PC-3 (cell line): Measurements from ENCODE around the gene BSN. TPM values are rescaled to one million over a fixed set of nuclear protein-coding genes. Genes with fewer than 3 reads are reported as not detected.

Source experiments
- ATAC-seq: fragments of 200-7000 bp; cut with Tn5 transposase; 2 replicates; pipeline ENCODE4 v1.9.1; 2020; ENCODE audit warnings: mild to moderate bottlenecking, moderate library complexity
- BruUV-seq: library from RNA; stranded (reverse); fragments of 400-500 nt; replicated peaks from 2 replicates; lab custom pipeline; 2021; lab: Mats Ljungman, UMichigan
- CTCF ChIA-PET: fragments of 300-600 bp; sonication (Branson Sonifier 250); formaldehyde crosslinking; loops from one replicate; lab custom pipeline; 2022; ENCODE audit warnings: antibody characterized with exemption; lab: Charles Lee
- POLR2A ChIA-PET: fragments of 300-600 bp; sonication (Branson Sonifier 250); formaldehyde crosslinking; loops from one replicate; lab custom pipeline; 2022; ENCODE audit warnings: antibody characterized with exemption; ENCODE audit not compliant: unreplicated experiment; lab: Charles Lee
- DNase-seq: peaks from one replicate; pipeline ENCODE4 v3.0.0-alpha.2; 2015
- H2AFZ ChIP-seq: fragments of 300-600 bp; sonication (generic); 2 replicates; pipeline ENCODE4 v1.6.0; 2016; ENCODE audit warnings: antibody characterized with exemption, low read length
- H3F3A ChIP-seq: fragments of 300-600 bp; sonication (generic); one replicate; pipeline ENCODE4 v1.6.0; 2017; ENCODE audit warnings: antibody characterized with exemption, low read length, control low read depth, mild to moderate bottlenecking; ENCODE audit not compliant: unreplicated experiment
- H3K27ac ChIP-seq: fragments of 300-600 bp; sonication (generic); 2 replicates; pipeline ENCODE4 v1.5.1; 2016; ENCODE audit warnings: mild to moderate bottlenecking, low read length
- H3K27me3 ChIP-seq: fragments of 300-600 bp; sonication (generic); 2 replicates; pipeline ENCODE4 v1.6.1; 2016; ENCODE audit warnings: low read length, mixed read lengths
- H3K36me3 ChIP-seq: fragments of 300-600 bp; sonication (generic); 2 replicates; pipeline ENCODE4 v1.6.1; 2016; ENCODE audit warnings: low read depth, mixed run types, low read length, mixed read lengths
- H3K4me1 ChIP-seq: fragments of 300-600 bp; sonication (generic); 2 replicates; pipeline ENCODE4 v1.5.1; 2016; ENCODE audit warnings: low read length; ENCODE audit not compliant: insufficient read depth
- H3K4me2 ChIP-seq: fragments of 300-600 bp; sonication (generic); 2 replicates; pipeline ENCODE4 v1.6.0; 2016; ENCODE audit warnings: low read length
- H3K4me3 ChIP-seq: fragments of 300-600 bp; sonication (generic); 2 replicates; pipeline ENCODE4 v1.5.1; 2016; ENCODE audit warnings: mild to moderate bottlenecking, low read length, mixed read lengths
- H3K79me2 ChIP-seq: fragments of 300-600 bp; sonication (generic); 2 replicates; pipeline ENCODE4 v1.6.1; 2017; ENCODE audit warnings: low read length, mixed read lengths
- H3K9ac ChIP-seq: fragments of 300-600 bp; sonication (generic); 2 replicates; pipeline ENCODE4 v1.6.0; 2016; ENCODE audit warnings: mild to moderate bottlenecking, low read length
- H3K9me2 ChIP-seq: fragments of 300-600 bp; sonication (generic); replicated peaks from 2 replicates; pipeline ENCODE4 v1.6.1; 2016; ENCODE audit warnings: mixed run types, low read length, mixed read lengths
- H3K9me3 ChIP-seq: fragments of 300-600 bp; sonication (generic); 2 replicates; pipeline ENCODE4 v1.6.1; 2016; ENCODE audit warnings: low read length, mixed read lengths
- H4K20me1 ChIP-seq: fragments of 300-600 bp; sonication (generic); 2 replicates; pipeline ENCODE4 v1.6.1; 2016; ENCODE audit warnings: low read length, mixed read lengths
- CTCF ChIP-seq: fragments of 300-600 bp; sonication (generic); conservative IDR thresholded peaks from 2 replicates; pipeline ENCODE4 v1.5.1; 2017; ENCODE audit warnings: antibody characterized with exemption, low read depth, mild to moderate bottlenecking, low read length
- EZH2 ChIP-seq: fragments of 300-600 bp; sonication (generic); IDR thresholded peaks from one replicate; pipeline ENCODE4 v1.6.1; 2017; ENCODE audit warnings: antibody characterized with exemption, mild to moderate bottlenecking, low read length; ENCODE audit not compliant: unreplicated experiment
- EZH2phosphoT487 ChIP-seq: fragments of 300-600 bp; sonication (generic); IDR thresholded peaks from 2 replicates; pipeline ENCODE4 v1.6.1; 2018; ENCODE audit warnings: mild to moderate bottlenecking, antibody characterized with exemption, low read length, borderline replicate concordance
- intact Hi-C: fragments of 100-400 bp; cut with micrococcal nuclease; formaldehyde crosslinking; loops from 2 replicates; pipeline ENCODE4 v1.9.0; 2023
- total RNA-seq: library from RNA; depleted of rRNA; stranded (reverse); fragments of >200 nt; gene quantifications from 2 replicates; pipeline ENCODE4 v1.2.3, GENCODE V29; 2014

Gene BSN
- total RNA-seq, 1 experiment from 2014 or later: 0.80 TPM

- no peak overlapping the region for H2AFZ ChIP-seq
- no TSS peak for BruUV-seq
- no peaks in the 10 kb centered on the region for H3K27me3 ChIP-seq
- no peaks in the 10 kb centered on the region for H3K79me2 ChIP-seq
- ChIA-PET CTCF (no interaction called here), POLR2A (no interaction called here)
- intact Hi-C loops: no loop called here
- no peak overlapping the region for H3K4me2 ChIP-seq
- H4K20me1 ChIP-seq: no peaks in the 10 kb centered on the region
- no peaks in the 10 kb centered on the region for H3F3A ChIP-seq
- no peaks in the 10 kb centered on the region for H3K4me1 ChIP-seq
- TF ChIP-seq CTCF: no peak
- no peak for TF ChIP-seq EZH2phosphoT487
- no peak for TF ChIP-seq EZH2
- no peak overlapping the region for H3K9ac ChIP-seq
- DNase-seq (no peak), ATAC-seq (no peak)
- no peaks in the 10 kb centered on the region for H3K9me2 ChIP-seq
- H3K36me3 ChIP-seq: no peaks in the 10 kb centered on the region
- no peak overlapping the region for H3K4me3 ChIP-seq
- H3K27ac ChIP-seq: no peak overlapping the region
- no peaks in the 10 kb centered on the region for H3K9me3 ChIP-seq
Observed at GRCh38 chr3:49609314-49609713, 55.0 kb downstream of the BSN start.

- H3K4me3 ChIP-seq: no peak overlapping the region
- no peaks in the 10 kb centered on the region for H3K27me3 ChIP-seq
- H3K36me3 ChIP-seq: no peaks in the 10 kb centered on the region
- no peak for ATAC-seq
- no peaks in the 10 kb centered on the region for H3K4me1 ChIP-seq
- H4K20me1 ChIP-seq: no peaks in the 10 kb centered on the region
- H3K9me3 ChIP-seq: no peaks in the 10 kb centered on the region
- no peaks in the 10 kb centered on the region for H3K9me2 ChIP-seq
- no peaks in the 10 kb centered on the region for H3F3A ChIP-seq
- no peak overlapping the region for H3K27ac ChIP-seq
- no peak overlapping the region for H3K9ac ChIP-seq
- ChIA-PET CTCF (no interaction called here), POLR2A (no interaction called here)
- TF ChIP-seq CTCF (no peak), EZH2 (no peak), EZH2phosphoT487 (no peak)
- H3K79me2 ChIP-seq: no peaks in the 10 kb centered on the region
- intact Hi-C loops: no loop called here
- no peak for DNase-seq
- H3K4me2 ChIP-seq: no peak overlapping the region
- BruUV-seq: no TSS peak
- no peak overlapping the region for H2AFZ ChIP-seq
Observed at GRCh38 chr3:49609815-49610214, 55.5 kb downstream of the BSN start.

GRCh38 chr3:49610666-49611280 lies 56.5 kb downstream of the BSN start:
- Histone ChIP-seq H3F3A (no peaks in the 10 kb centered on the region), H3K9ac (no peak overlapping the region), H3K9me2 (no peaks in the 10 kb centered on the region), H3K4me2 (no peak overlapping the region), H2AFZ (no peak overlapping the region), H3K79me2 (no peaks in the 10 kb centered on the region), H4K20me1 (no peaks in the 10 kb centered on the region), H3K4me1 (no peaks in the 10 kb centered on the region), H3K4me3 (no peak overlapping the region), H3K36me3 (no peaks in the 10 kb centered on the region), H3K9me3 (no peaks in the 10 kb centered on the region), H3K27me3 (no peaks in the 10 kb centered on the region), H3K27ac (no peak overlapping the region)
- no peak for TF ChIP-seq EZH2
- no peak for TF ChIP-seq EZH2phosphoT487
- TF ChIP-seq CTCF: no peak
- CTCF ChIA-PET: no interaction called here
- POLR2A ChIA-PET: no interaction called here
- 0 out of 2 replicates have a peak, but pooled peaks have one; percentile 12 for ATAC-seq
- intact Hi-C loops: loop anchor here (1.0 kb wide), 1 partner anchor 23 kb away; no protein-coding TSS in a partner anchor
- DNase-seq: no peak
- BruUV-seq: no TSS peak
